HCT116 (cell line): ENCODE data around the gene SPATA31D3. TPM values are rescaled to one million over a fixed set of nuclear protein-coding genes. Genes with fewer than 3 reads are reported as not detected.

Experiments
- total RNA-seq: library from RNA; stranded (reverse); gene quantifications from one replicate; pipeline ENCODE4 v1.2.1, GENCODE V29; 2021; ENCODE audit not compliant: unreplicated experiment

Gene SPATA31D3
- total RNA-seq, 1 experiment from 2014 or later, result not detected

Other genes with a start within 250 kb of the SPATA31D3 start
- gene SPATA31D4, start 15.1 kb upstream of the SPATA31D3 start, total RNA-seq, result not detected
- not detected for gene SPATA31D1, start 45.3 kb downstream of the SPATA31D3 start, total RNA-seq